ENCODE results near the gene GRID2. TPM values are rescaled to one million over a fixed set of nuclear protein-coding genes. Genes with fewer than 3 reads are reported as not detected.

GRID2 gene
- total RNA-seq, 4 donors from 2014 or later, result 0.63 TPM; not detected in 3

GRCh38 chr4:93303440-93303839 is 999.7 kb downstream of the GRID2 start:
- H3K4me1 ChIP-seq, result peaks cover 0 to 8% (median 0%) of the 10 kb centered on the region in 4 donors
- H3K27me3 ChIP-seq, result no peaks in the 10 kb centered on the region
- H3K36me3 ChIP-seq, result no peaks in the 10 kb centered on the region
- H3K4me3 ChIP-seq, result no peak overlapping the region
- no peak overlapping the region for H3K27ac ChIP-seq
- H3K9me3 ChIP-seq, result no peaks in the 10 kb centered on the region
- no peak for DNase-seq (ENCODE audit: low spot score in 2 of 2)
- WGBS, 2 donors, result 82 to 83% methylated on average over 2 of the region's 2 CpGs
- TF ChIP-seq EP300 (IDR thresholded peaks at IDR 0.05), result no peak

DNA sequence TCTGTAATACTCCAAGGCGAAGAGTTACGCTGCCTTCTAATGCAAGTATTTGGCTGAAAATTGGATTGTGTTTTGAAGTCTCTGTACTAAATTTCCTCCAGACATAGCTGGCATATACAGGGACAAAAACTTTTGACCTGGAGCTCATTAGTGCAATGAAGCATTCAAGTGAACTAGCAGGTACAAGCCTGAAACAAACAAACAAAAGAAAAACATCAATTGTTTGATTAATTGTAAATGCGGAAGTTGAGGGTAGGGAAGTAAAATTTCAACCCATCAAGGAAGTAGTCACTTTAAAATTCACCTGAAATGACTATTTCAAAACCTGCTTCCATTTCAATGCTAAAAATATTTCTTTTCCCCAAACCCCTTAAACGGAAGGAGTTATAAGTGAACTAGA is 1008.5 kb downstream of the GRID2 start:
- Histone ChIP-seq H3K27ac (no peak overlapping the region), H3K9me3 (no peaks in the 10 kb centered on the region), H3K4me1 (no peaks in the 10 kb centered on the region), H3K36me3 (no peaks in the 10 kb centered on the region), H3K4me3 (no peak overlapping the region), H3K27me3 (no peaks in the 10 kb centered on the region)
- DNase-seq (ENCODE audit: low spot score in 2 of 2), result no peak
- TF ChIP-seq, protein P1, sequence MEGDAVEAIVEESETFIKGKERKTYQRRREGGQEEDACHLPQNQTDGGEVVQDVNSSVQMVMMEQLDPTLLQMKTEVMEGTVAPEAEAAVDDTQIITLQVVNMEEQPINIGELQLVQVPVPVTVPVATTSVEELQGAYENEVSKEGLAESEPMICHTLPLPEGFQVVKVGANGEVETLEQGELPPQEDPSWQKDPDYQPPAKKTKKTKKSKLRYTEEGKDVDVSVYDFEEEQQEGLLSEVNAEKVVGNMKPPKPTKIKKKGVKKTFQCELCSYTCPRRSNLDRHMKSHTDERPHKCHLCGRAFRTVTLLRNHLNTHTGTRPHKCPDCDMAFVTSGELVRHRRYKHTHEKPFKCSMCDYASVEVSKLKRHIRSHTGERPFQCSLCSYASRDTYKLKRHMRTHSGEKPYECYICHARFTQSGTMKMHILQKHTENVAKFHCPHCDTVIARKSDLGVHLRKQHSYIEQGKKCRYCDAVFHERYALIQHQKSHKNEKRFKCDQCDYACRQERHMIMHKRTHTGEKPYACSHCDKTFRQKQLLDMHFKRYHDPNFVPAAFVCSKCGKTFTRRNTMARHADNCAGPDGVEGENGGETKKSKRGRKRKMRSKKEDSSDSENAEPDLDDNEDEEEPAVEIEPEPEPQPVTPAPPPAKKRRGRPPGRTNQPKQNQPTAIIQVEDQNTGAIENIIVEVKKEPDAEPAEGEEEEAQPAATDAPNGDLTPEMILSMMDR (IDR thresholded peaks at IDR 0.05), result no peak
- TF ChIP-seq POLR2A (IDR thresholded peaks at IDR 0.05) (no peak), EP300 (IDR thresholded peaks at IDR 0.05) (no peak)
- WGBS, 2 donors, result 77 to 81% methylated on average over 4 of the region's 4 CpGs

- no peak for DNase-seq (ENCODE audit: low spot score in 2 of 2)
- H3K9me3 ChIP-seq, result no peaks in the 10 kb centered on the region
- no peaks in the 10 kb centered on the region for H3K27me3 ChIP-seq
- H3K4me1 ChIP-seq, result no peaks in the 10 kb centered on the region
- TF ChIP-seq POLR2A (IDR thresholded peaks at IDR 0.05), result no peak
- TF ChIP-seq, protein P1 (IDR thresholded peaks at IDR 0.05), result no peak
- TF ChIP-seq EP300 (IDR thresholded peaks at IDR 0.05), result no peak
- H3K27ac ChIP-seq, result no peak overlapping the region
- H3K4me3 ChIP-seq, result no peak overlapping the region
- H3K36me3 ChIP-seq, result no peaks in the 10 kb centered on the region
These were observed 1009.4 kb downstream of the GRID2 start for GRCh38 chr4:93313197-93313596.

- H3K27ac ChIP-seq, result no peak overlapping the region
- TF ChIP-seq EP300 (IDR thresholded peaks at IDR 0.05) (no peak), POLR2A (IDR thresholded peaks at IDR 0.05) (no peak)
- TF ChIP-seq, protein P1 (IDR thresholded peaks at IDR 0.05), result no peak
- no peaks in the 10 kb centered on the region for H3K36me3 ChIP-seq
- H3K9me3 ChIP-seq, result no peaks in the 10 kb centered on the region
- H3K4me3 ChIP-seq, result no peak overlapping the region
- DNase-seq (ENCODE audit: low spot score in 2 of 2), result no peak
- no peaks in the 10 kb centered on the region for H3K4me1 ChIP-seq
- H3K27me3 ChIP-seq, result no peaks in the 10 kb centered on the region
- 65 to 80% methylated on average over 4 of the region's 4 CpGs for WGBS, 2 donors
These were observed 1013.3 kb downstream of the GRID2 start for GRCh38 chr4:93317057-93317456.

GRCh38 chr4:93317561-93317960 is 1013.8 kb downstream of the GRID2 start:
- no peak overlapping the region for H3K27ac ChIP-seq
- no peaks in the 10 kb centered on the region for H3K4me1 ChIP-seq
- H3K9me3 ChIP-seq, result no peaks in the 10 kb centered on the region
- DNase-seq (ENCODE audit: low spot score in 2 of 2), result no peak
- no peaks in the 10 kb centered on the region for H3K27me3 ChIP-seq
- no peak for TF ChIP-seq POLR2A (IDR thresholded peaks at IDR 0.05)
- TF ChIP-seq, protein P1 (IDR thresholded peaks at IDR 0.05), result no peak
- TF ChIP-seq EP300 (IDR thresholded peaks at IDR 0.05), result no peak
- WGBS, 2 donors, result 49 to 55% methylated on average over 1 of the region's 1 CpG
- no peaks in the 10 kb centered on the region for H3K36me3 ChIP-seq
- H3K4me3 ChIP-seq, result no peak overlapping the region

DNA sequence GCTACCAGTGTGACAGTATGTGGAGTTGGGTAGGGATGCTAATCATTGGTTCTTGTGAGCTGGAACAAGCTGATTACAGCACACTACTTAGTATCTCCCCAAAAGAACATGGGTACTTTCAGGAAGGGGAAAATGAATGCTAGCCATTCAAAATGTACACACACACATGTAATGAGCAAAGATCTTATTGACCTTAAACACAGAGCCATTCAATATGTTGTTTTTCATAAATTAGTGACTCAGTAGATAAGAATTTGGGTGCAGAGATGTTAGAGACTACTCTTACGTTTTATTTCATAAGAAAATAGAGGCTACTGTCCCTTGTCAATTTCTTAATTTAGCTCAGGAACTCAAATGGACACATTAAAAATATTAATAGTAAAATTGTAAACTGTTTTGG is 1015.3 kb downstream of the GRID2 start:
- TF ChIP-seq EP300 (IDR thresholded peaks at IDR 0.05) (no peak), POLR2A (IDR thresholded peaks at IDR 0.05) (no peak)
- TF ChIP-seq, protein P1 (IDR thresholded peaks at IDR 0.05), result no peak
- Histone ChIP-seq H3K36me3 (no peaks in the 10 kb centered on the region), H3K27me3 (no peaks in the 10 kb centered on the region), H3K27ac (no peak overlapping the region), H3K4me1 (no peaks in the 10 kb centered on the region), H3K4me3 (no peak overlapping the region), H3K9me3 (peaks cover 0 to 9% (median 0%) of the 10 kb centered on the region in 4 donors)
- DNase-seq (ENCODE audit: low spot score in 2 of 2), result no peak
- WGBS, 2 donors, result 45 to 50% methylated on average over 1 of the region's 1 CpG

All from tibial nerve (tissue), 4 donors.